NOMO-1 treated with dmso at 0.1 percent for 144 hours (cell line): ENCODE results near the gene INTS6.

Source experiments
- DNase-seq: peaks from one replicate; lab custom pipeline; 2025; ENCODE audit not compliant: unreplicated experiment; lab: John Stamatoyannopoulos, UW

INTS6 gene

GRCh38 chr13:51452361-51453206 is at the start of gene INTS6:
Gene INTS6, minus strand, starts transcription at chr13:51453036. Its CDS starts 511 bp downstream, at chr13:51452525.
- peak; percentile 98 for DNase-seq

GRCh38 chr13:51502153-51502651 is 49.4 kb upstream of the INTS6 start:
- no peak for DNase-seq

GRCh38 chr13:51501592-51502152 is 48.8 kb upstream of the INTS6 start:
- no peak for DNase-seq

- DNase-seq: no peak
Observed at GRCh38 chr13:51501096-51501495, 48.3 kb upstream of the INTS6 start.

- no peak for DNase-seq
Observed at GRCh38 chr13:51500687-51501086, 47.9 kb upstream of the INTS6 start.

- no peak for DNase-seq
Observed at GRCh38 chr13:51499841-51500240, 47.0 kb upstream of the INTS6 start.

- no peak for DNase-seq
Observed at GRCh38 chr13:51495316-51495715, 42.5 kb upstream of the INTS6 start.

GRCh38 chr13:51494156-51494555 is 41.3 kb upstream of the INTS6 start:
- DNase-seq: no peak

GRCh38 chr13:51488212-51488611 is 35.4 kb upstream of the INTS6 start:
- DNase-seq: no peak

- no peak for DNase-seq
Observed at GRCh38 chr13:51481656-51482055, 28.8 kb upstream of the INTS6 start.

GRCh38 chr13:51479199-51479523 is 26.3 kb upstream of the INTS6 start:
- no peak for DNase-seq

- no peak for DNase-seq
Observed at GRCh38 chr13:51478418-51479198, 25.8 kb upstream of the INTS6 start.

- no peak for DNase-seq
Observed at GRCh38 chr13:51477653-51478324, 25.0 kb upstream of the INTS6 start.

GRCh38 chr13:51477149-51477548 is 24.3 kb upstream of the INTS6 start:
- DNase-seq: no peak

GRCh38 chr13:51475727-51476501 is 23.1 kb upstream of the INTS6 start:
- no peak for DNase-seq

GRCh38 chr13:51469790-51470189 is 17.0 kb upstream of the INTS6 start:
- no peak for DNase-seq

- no peak for DNase-seq
Observed at GRCh38 chr13:51467730-51468129, 14.9 kb upstream of the INTS6 start.

- DNase-seq: no peak
Observed at GRCh38 chr13:51465124-51465523, 12.3 kb upstream of the INTS6 start.

GRCh38 chr13:51457086-51457815 is 4.4 kb upstream of the INTS6 start:
- peak; percentile 29 for DNase-seq

- DNase-seq: no peak
Observed at GRCh38 chr13:51456510-51456909, 3.7 kb upstream of the INTS6 start.
